ENCODE measurements around the gene RNF183. TPM values are rescaled to one million over a fixed set of nuclear protein-coding genes. Genes with fewer than 3 reads are reported as not detected.

The RNF183 gene
- total and polyA plus RNA-seq, 10 donors, result 0.06 to 0.35 (median 0.08) TPM; not detected in 6

GRCh38 chr9:113306566-113306965, 3.4 kb upstream of the RNF183 start:
- Histone ChIP-seq H3K27me3 (replicated peaks in 1 of 7) (peaks cover 0 to 5% (median 0%) of the 10 kb centered on the region in 7 donors), H3K27ac (no peak overlapping the region), H3K4me1 (no peaks in the 10 kb centered on the region), H3K36me3 (no peaks in the 10 kb centered on the region), H3K9me3 (no peaks in the 10 kb centered on the region), H3K4me3 (no peak overlapping the region)
- no peak for DNase-seq
- intact Hi-C loops (cut with DNase I; ENCODE audit: low total_unique reads), result no loop called here
- TF ChIP-seq POLR2A (IDR thresholded peaks at IDR 0.05), result no peak
- no peak for TF ChIP-seq POLR2AphosphoS5 (IDR thresholded peaks at IDR 0.05)
- TF ChIP-seq CTCF (IDR thresholded peaks at IDR 0.05 in 8 of 11, conservative IDR thresholded peaks at IDR 0.05 in 3 of 11), result no peak
- WGBS, 5 donors, result 84 to 96% (median 86%) methylated on average over 1 of the region's 1 CpG

- no peak overlapping the region for H3K27ac ChIP-seq
- H3K4me3 ChIP-seq, result no peak overlapping the region
- peaks cover 0 to 6% (median 0%) of the 10 kb centered on the region in 6 donors for H3K4me1 ChIP-seq
- H3K36me3 ChIP-seq, result no peaks in the 10 kb centered on the region
- intact Hi-C loops (cut with DNase I; ENCODE audit: low total_unique reads), result no loop called here
- DNase-seq, result no peak
- TF ChIP-seq POLR2A (IDR thresholded peaks at IDR 0.05), result no peak
- no peak for TF ChIP-seq POLR2AphosphoS5 (IDR thresholded peaks at IDR 0.05)
- TF ChIP-seq CTCF (IDR thresholded peaks at IDR 0.05 in 8 of 11, conservative IDR thresholded peaks at IDR 0.05 in 3 of 11), result no peak
- 73 to 82% (median 75%) methylated on average over 8 of the region's 8 CpGs for WGBS, 5 donors
- H3K9me3 ChIP-seq, result no peaks in the 10 kb centered on the region
- peaks cover 0 to 5% (median 0%) of the 10 kb centered on the region in 7 donors for H3K27me3 ChIP-seq (replicated peaks in 1 of 7)
Observed at GRCh38 chr9:113301548-113301947, 1.6 kb downstream of the RNF183 start.

GRCh38 chr9:113299800-113300292, 3.3 kb downstream of the RNF183 start:
- no peak overlapping the region for H3K27ac ChIP-seq
- no peak overlapping the region for H3K4me3 ChIP-seq
- intact Hi-C loops (cut with DNase I; ENCODE audit: low total_unique reads), result no loop called here
- TF ChIP-seq POLR2A (IDR thresholded peaks at IDR 0.05), result no peak
- no peak for TF ChIP-seq CTCF (IDR thresholded peaks at IDR 0.05 in 8 of 11, conservative IDR thresholded peaks at IDR 0.05 in 3 of 11)
- no peak for TF ChIP-seq POLR2AphosphoS5 (IDR thresholded peaks at IDR 0.05)
- H3K9me3 ChIP-seq, result no peaks in the 10 kb centered on the region
- WGBS, 5 donors, result 32 to 41% (median 34%) methylated on average over 8 of the region's 8 CpGs
- DNase-seq, result no peak
- H3K36me3 ChIP-seq, result no peaks in the 10 kb centered on the region
- H3K4me1 ChIP-seq, result peaks cover 0 to 6% (median 0%) of the 10 kb centered on the region in 6 donors
- H3K27me3 ChIP-seq (replicated peaks in 1 of 7), result peaks cover 0 to 5% (median 0%) of the 10 kb centered on the region in 7 donors

GRCh38 chr9:113298924-113299770, 4.0 kb downstream of the RNF183 start:
- Histone ChIP-seq H3K36me3 (peaks cover 0 to 1% (median 0%) of the 10 kb centered on the region in 6 donors), H3K4me3 (no peak overlapping the region), H3K27ac (no peak overlapping the region), H3K4me1 (peaks cover 0 to 6% (median 0%) of the 10 kb centered on the region in 6 donors), H3K9me3 (no peaks in the 10 kb centered on the region), H3K27me3 (replicated peaks in 1 of 7) (peaks cover 0 to 4% (median 0%) of the 10 kb centered on the region in 7 donors)
- intact Hi-C loops (cut with DNase I; ENCODE audit: low total_unique reads), result no loop called here
- TF ChIP-seq POLR2A (IDR thresholded peaks at IDR 0.05) (no peak), POLR2AphosphoS5 (IDR thresholded peaks at IDR 0.05) (no peak), CTCF (IDR thresholded peaks at IDR 0.05 in 8 of 11, conservative IDR thresholded peaks at IDR 0.05 in 3 of 11) (no peak)
- DNase-seq, result no peak
- WGBS, 5 donors, result 88 to 91% (median 89%) methylated on average over 13 to 15 of the region's 15 CpGs

Measured in spleen (tissue), 11 donors.